OCI-LY1 (cell line): Measurements from ENCODE around the gene RUVBL2.
"Not testable (repeated sequence)": the region's sequence is repeated elsewhere in the genome, so short reads cannot be mapped to it uniquely, and the experiment has no call there.

Source experiments
- H2AFZ ChIP-seq: fragments of 200-600 bp; sonication (generic), shearing (Covaris generic); 2 replicates; pipeline ENCODE4 v1.6.0; 2014; ENCODE audit warnings: antibody characterized with exemption, mild to moderate bottlenecking, low read length
- H3F3A ChIP-seq: fragments of 200-600 bp; sonication (generic), shearing (Covaris generic); 2 replicates; pipeline ENCODE4 v1.6.0; 2014; ENCODE audit warnings: mild to moderate bottlenecking, antibody characterized with exemption, low read length, moderate library complexity; ENCODE audit not compliant: insufficient read depth
- H3K27ac ChIP-seq: fragments of 200-600 bp; sonication (generic); 2 replicates; pipeline ENCODE4 v1.5.1; 2014; ENCODE audit warnings: low read length, mixed run types, mild to moderate bottlenecking, low read depth; ENCODE audit not compliant: poor library complexity, severe bottlenecking
- H3K27me3 ChIP-seq: fragments of 200-600 bp; sonication (generic); 2 replicates; pipeline ENCODE4 v1.6.0; 2014; ENCODE audit warnings: antibody characterized with exemption, mild to moderate bottlenecking, low read length, moderate library complexity; ENCODE audit not compliant: insufficient read depth
- H3K36me3 ChIP-seq: fragments of 200-600 bp; sonication (generic); 2 replicates; pipeline ENCODE4 v1.6.1; 2014; ENCODE audit warnings: mild to moderate bottlenecking, antibody characterized with exemption, low read length, moderate library complexity, mixed read lengths; ENCODE audit not compliant: insufficient read depth
- H3K4me1 ChIP-seq: fragments of 200-600 bp; sonication (generic); 2 replicates; pipeline ENCODE4 v1.5.1; 2014; ENCODE audit warnings: mild to moderate bottlenecking, low read length, moderate library complexity; ENCODE audit not compliant: insufficient read depth, severe bottlenecking
- H3K4me2 ChIP-seq: fragments of 200-600 bp; sonication (generic), shearing (Covaris generic); 2 replicates; pipeline ENCODE4 v1.6.1; 2014; ENCODE audit warnings: low read length
- H3K4me3 ChIP-seq: fragments of 200-600 bp; sonication (generic); 2 replicates; pipeline ENCODE4 v1.5.1; 2014; ENCODE audit warnings: low read length, low read depth, mild to moderate bottlenecking, mixed read lengths; ENCODE audit not compliant: poor library complexity, severe bottlenecking
- H3K79me2 ChIP-seq: fragments of 200-600 bp; shearing (Covaris generic); 2 replicates; pipeline ENCODE4 v1.6.1; 2016; ENCODE audit warnings: mixed run types, low read length, mixed read lengths; ENCODE audit not compliant: insufficient read depth
- H3K9ac ChIP-seq: fragments of 200-600 bp; sonication (generic), shearing (Covaris generic); 2 replicates; pipeline ENCODE4 v1.6.1; 2014; ENCODE audit warnings: mild to moderate bottlenecking, low read length, mixed read lengths
- H3K9me2 ChIP-seq: fragments of 200-600 bp; sonication (generic), shearing (Covaris generic); 2 replicates; pipeline ENCODE4 v1.6.1; 2014; ENCODE audit warnings: low read depth, mild to moderate bottlenecking, low read length, mixed read lengths
- H3K9me3 ChIP-seq: fragments of 200-600 bp; shearing (Covaris generic); 2 replicates; pipeline ENCODE4 v1.6.1; 2014; ENCODE audit warnings: low read length, mixed read lengths
- H4K20me1 ChIP-seq: fragments of 200-600 bp; sonication (generic), shearing (Covaris generic); 2 replicates; pipeline ENCODE4 v1.6.0; 2016; ENCODE audit warnings: mild to moderate bottlenecking, low read length; ENCODE audit not compliant: insufficient read depth
- EZH2 ChIP-seq: fragments of 200-600 bp; sonication (generic), shearing (Covaris generic); IDR thresholded peaks from 2 replicates; pipeline ENCODE4 v1.8.0; 2017; ENCODE audit warnings: borderline replicate concordance, mixed run types, mild to moderate bottlenecking, antibody characterized with exemption, low read length, moderate library complexity, mixed read lengths
- TF ChIP-seq, protein P1 (sequence below): fragments of 200-600 bp; sonication (generic), shearing (Covaris generic); IDR thresholded peaks from 2 replicates; pipeline ENCODE4 v1.5.1; 2017; ENCODE audit warnings: mild to moderate bottlenecking, antibody characterized with exemption, low read length, moderate library complexity, mixed read lengths

The RUVBL2 gene

DNA sequence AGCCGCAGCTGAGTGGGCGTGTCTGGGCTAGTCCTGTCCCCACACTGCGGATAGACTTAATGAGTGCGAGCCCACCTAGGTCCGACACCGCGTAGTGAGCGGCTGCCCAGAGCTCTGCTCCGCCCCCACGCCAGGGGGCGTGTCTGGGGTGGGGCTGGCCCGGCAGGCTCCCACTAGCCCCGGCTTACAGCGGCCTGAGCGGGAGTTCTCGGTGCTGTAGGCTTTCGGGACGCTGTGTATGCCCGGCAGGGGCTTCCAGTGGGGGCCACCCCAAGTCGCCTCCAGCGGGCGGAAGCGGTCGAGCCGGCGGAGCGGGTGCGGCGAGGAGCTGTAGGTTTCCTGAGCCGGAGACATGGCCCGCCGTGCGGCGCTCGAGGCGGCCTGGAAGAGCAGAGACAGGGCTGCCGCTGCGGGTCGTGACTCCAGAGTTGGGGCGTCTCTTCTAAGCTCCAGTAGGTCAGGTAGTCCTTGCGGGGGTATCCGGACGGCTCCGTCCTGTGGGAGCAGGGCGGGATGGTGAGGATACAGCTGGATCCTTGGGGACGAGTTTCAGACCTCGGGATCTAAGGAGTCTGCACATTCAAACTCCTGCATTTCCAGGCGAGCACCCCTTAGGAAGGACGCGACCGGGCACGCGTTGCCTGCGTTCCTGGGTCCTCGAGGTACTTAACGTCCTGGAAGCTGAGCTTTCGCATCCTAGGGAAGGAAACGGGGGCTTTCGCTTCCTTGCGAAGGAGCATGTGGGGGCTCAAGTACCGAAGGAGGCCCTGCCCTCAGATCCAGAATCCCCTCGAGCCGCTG lies 62.6 kb downstream of the RUVBL2 start:
- TF ChIP-seq EZH2 = no peak
- TF ChIP-seq, protein P1, sequence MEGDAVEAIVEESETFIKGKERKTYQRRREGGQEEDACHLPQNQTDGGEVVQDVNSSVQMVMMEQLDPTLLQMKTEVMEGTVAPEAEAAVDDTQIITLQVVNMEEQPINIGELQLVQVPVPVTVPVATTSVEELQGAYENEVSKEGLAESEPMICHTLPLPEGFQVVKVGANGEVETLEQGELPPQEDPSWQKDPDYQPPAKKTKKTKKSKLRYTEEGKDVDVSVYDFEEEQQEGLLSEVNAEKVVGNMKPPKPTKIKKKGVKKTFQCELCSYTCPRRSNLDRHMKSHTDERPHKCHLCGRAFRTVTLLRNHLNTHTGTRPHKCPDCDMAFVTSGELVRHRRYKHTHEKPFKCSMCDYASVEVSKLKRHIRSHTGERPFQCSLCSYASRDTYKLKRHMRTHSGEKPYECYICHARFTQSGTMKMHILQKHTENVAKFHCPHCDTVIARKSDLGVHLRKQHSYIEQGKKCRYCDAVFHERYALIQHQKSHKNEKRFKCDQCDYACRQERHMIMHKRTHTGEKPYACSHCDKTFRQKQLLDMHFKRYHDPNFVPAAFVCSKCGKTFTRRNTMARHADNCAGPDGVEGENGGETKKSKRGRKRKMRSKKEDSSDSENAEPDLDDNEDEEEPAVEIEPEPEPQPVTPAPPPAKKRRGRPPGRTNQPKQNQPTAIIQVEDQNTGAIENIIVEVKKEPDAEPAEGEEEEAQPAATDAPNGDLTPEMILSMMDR = peak; percentile 17; the same call in 1 of the 2 replicates
- H2AFZ ChIP-seq = no peak overlapping the region
- H3F3A ChIP-seq = no peaks in the 10 kb centered on the region
- H3K4me3 ChIP-seq = peak overlapping the region; percentile 50
- no peaks in the 10 kb centered on the region for H3K9me3 ChIP-seq
- no peak overlapping the region; the same call in 1 of the 2 replicates for H3K9ac ChIP-seq
- H3K79me2 ChIP-seq = no peaks in the 10 kb centered on the region
- H3K27me3 ChIP-seq = peaks cover 5% of the 10 kb centered on the region; the same call in 1 of the 2 replicates
- no peaks in the 10 kb centered on the region for H3K36me3 ChIP-seq
- no peaks in the 10 kb centered on the region for H4K20me1 ChIP-seq
- H3K9me2 ChIP-seq = no peaks in the 10 kb centered on the region
- H3K4me2 ChIP-seq = peak overlapping the region; percentile 61
- peaks cover 4% of the 10 kb centered on the region for H3K4me1 ChIP-seq
- no peak overlapping the region for H3K27ac ChIP-seq

GRCh38 chr19:49056902-49057596 lies 63.4 kb downstream of the RUVBL2 start:
- H3K27me3 ChIP-seq, H3K36me3 ChIP-seq, H3K79me2 ChIP-seq, H3K9me3 ChIP-seq, H3K4me1 ChIP-seq, H3K9ac ChIP-seq, H3K4me3 ChIP-seq, H4K20me1 ChIP-seq, H3F3A ChIP-seq, H3K27ac ChIP-seq, H3K9me2 ChIP-seq, H2AFZ ChIP-seq: not testable (repeated sequence)
- H3K4me2 ChIP-seq = peak overlapping the region; percentile 61; the same call in 1 of the 2 replicates

DNA sequence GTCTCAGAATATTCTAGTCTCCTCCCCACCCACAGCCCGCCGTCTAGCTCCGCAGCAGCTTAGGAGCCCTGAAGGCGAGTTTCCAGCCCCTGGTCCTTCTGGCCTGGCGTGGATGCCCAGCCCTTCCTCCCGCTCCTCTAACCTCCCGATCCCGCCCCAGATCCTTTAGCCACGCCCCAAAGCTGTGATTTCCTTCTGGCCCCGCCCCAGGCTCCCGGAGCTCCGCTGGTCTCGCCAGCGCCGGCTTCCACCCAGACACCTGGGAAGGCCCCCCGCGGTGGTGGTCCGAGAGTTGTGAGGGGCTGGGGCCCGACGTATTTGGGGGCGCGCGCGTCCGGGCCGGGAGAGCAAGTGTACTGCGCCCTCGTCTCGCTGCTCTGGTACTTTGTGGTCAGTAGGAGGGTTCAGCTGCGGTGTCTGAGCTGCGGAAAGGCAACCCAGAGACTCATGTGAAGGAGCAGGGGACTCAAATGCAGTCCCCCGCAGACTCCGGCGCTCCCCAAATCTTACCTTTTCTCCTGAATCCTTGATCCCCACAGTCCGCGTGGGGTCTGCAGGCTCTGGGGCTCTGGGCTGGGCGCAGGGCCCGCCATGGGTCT lies 64.0 kb downstream of the RUVBL2 start, which contains the start of gene CGB7:
Gene CGB7, minus strand, starts transcription at position 114 of the 599 bp plus-strand sequence. CDS start 2,374 bp downstream, outside the sequence.
- Histone ChIP-seq H4K20me1 (no peaks in the 10 kb centered on the region), H3K36me3 (no peaks in the 10 kb centered on the region), H3K27me3 (peaks cover 5% of the 10 kb centered on the region; the same call in 1 of the 2 replicates), H3K9me2 (no peaks in the 10 kb centered on the region), H2AFZ (no peak within 1 kb of the TSS), H3K4me3 (peak within 1 kb of the TSS; percentile 50), H3F3A (no peaks in the 10 kb centered on the region), H3K9ac (no peak within 1 kb of the TSS; the same call in 1 of the 2 replicates), H3K9me3 (no peaks in the 10 kb centered on the region), H3K79me2 (no peaks in the 10 kb centered on the region), H3K4me2 (peak within 1 kb of the TSS; percentile 61), H3K27ac (no peak within 1 kb of the TSS), H3K4me1 (peaks cover 4% of the 10 kb centered on the region)
- no peak for TF ChIP-seq EZH2
- TF ChIP-seq, protein P1 = no peak
